Endometrial microvascular endothelial cells (primary cell): Measurements from ENCODE around the gene TTN. TPM values are rescaled to one million over a fixed set of nuclear protein-coding genes. Genes with fewer than 3 reads are reported as not detected.

Experiments
- in situ Hi-C: cut with HindIII; loops from 2 replicates; pipeline ENCODE4 v1.10.0; 2017; ENCODE audit warnings: low sequenced_read_pairs, low pct_unique_long_range_greater_than_20kb; ENCODE audit errors: inconsistent ontology term
- total RNA-seq: library from RNA; depleted of rRNA; stranded (reverse); fragments of >200 nt; gene quantifications from one replicate; pipeline ENCODE4 v1.2.3, GENCODE V29; 2015; ENCODE audit errors: inconsistent ontology term

Gene TTN
- total RNA-seq, 1 donor from 2014 or later, result 0.09 TPM

DNA sequence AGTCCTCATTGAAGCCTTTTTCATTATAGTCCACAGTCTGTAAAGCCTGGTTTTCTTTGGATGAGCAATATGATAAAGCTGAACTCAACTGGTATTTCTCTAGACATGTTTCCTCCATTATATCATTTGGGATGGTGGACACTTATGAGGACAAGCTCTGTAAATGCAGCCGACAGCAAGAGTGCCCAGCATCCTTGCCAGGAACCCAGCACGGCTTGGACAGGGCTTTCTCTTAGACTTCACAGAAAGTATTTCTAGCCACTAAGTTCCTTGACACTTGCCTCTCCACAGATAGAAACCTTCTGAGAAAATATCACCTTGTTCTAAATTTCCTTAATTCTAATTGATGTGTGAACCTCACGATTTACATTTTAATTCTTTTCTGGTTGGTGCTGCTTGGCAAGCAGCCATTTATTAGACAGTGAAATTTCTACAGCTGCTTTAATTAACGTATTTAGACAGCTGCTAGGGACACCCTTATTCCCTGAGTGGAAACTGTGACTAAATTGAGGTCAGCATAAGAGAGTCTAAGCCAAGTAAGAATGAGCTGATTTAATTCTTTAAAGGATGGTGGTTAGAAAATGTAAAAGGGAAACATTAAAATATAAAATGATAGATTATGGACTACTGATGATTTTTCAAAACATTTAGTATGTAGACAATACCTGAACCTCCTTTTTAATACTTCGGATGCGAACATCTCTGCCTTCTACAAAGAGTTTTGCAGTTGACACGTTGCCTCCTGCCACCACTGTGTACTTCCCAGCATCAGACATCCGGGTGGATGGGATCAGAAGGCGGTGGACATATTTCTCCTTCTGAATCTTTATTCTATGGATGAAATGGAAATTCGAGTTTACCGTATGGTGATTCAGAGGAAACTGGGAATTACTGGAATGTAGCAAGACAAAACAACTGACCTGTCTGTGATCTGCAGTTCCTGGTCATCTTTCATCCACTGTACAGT, 39.8 kb downstream of the TTN start:
- in situ Hi-C loops, result no loop called here

DNA sequence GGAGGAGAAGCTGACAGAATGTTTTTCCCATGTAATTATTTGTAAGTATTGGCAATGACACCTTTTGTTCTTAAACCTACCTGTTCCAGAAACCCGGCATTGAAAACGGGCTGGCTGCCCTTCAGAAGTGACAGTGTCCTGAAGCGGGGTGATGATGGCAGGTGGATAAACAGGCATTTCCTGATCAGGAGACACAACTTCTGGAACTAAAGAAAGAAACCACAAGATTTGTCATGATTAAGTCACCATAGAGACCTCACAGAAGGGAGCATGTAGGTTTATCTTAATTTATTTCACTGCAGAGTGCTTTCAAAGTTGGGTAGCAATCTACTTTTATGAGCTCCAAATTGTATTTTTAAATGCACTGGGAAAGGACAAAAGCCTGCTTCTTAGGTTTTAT, 43.1 kb downstream of the TTN start:
- in situ Hi-C loops, result no loop called here

DNA sequence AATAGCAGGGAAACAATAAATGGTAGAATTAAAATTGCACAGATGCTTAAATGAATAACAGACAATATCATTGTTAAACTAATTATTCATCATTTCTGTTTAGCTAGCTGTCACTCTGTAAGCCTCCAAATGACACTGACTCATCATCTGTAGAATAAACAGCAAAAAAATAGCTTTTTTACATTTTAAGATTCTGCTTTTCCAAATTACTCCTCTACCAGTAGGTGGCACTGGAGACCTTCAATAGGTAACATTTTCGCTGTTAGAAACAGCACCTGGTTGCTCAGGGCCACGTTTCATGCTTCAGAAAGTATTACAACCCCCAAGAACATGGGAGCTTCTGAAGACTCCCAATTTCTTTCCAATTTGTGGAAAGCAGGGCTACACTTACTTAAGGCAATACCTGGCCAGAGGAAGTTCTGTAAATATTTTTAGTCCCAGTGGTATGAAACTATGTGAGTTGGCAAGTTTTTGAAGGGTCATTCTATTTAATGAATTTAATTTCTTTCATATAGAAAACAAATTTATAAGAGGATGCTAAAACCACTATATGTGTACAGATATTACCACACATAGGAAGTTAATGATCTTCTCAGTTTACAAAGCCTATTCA, 45.4 kb downstream of the TTN start:
- in situ Hi-C loops, result no loop called here

DNA sequence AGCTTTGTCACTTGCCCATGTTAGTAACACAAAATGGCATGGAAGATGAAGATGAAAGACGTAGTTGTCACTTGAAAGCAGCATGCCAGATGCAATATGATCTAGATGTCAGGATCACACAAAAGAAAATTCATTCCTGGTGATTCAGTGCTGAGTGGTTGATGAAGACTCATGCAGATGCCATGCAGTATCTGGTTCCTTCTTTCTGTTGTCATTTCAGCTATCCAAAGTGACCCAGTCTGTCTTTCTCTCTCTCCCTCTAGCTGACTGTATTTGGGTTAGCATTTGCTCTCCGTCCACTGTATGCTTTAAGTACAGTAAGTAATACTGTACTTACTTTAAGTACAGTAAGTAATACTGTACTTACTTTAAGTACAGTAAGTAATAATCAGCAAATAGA, 50.4 kb downstream of the TTN start:
- in situ Hi-C loops, result no loop called here

DNA sequence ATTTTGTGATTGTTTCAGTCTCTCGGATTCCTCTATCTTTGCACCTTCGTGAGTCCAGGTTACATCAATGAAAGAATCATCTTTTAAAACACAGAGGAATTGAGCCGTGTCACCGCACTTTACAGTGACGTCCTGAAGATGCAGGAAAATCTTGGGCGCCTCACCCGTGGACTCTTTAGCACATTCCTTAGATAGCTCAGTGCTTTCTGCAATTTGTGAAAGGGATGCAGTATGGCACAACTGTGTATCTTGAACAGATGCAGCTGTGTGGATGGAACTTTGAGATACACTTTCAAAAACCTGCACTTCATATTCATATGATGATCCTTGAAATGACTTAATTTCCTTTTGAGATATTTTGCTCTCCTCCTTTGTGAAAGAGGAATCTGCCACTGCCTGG, 50.9 kb downstream of the TTN start:
- in situ Hi-C loops, result no loop called here

DNA sequence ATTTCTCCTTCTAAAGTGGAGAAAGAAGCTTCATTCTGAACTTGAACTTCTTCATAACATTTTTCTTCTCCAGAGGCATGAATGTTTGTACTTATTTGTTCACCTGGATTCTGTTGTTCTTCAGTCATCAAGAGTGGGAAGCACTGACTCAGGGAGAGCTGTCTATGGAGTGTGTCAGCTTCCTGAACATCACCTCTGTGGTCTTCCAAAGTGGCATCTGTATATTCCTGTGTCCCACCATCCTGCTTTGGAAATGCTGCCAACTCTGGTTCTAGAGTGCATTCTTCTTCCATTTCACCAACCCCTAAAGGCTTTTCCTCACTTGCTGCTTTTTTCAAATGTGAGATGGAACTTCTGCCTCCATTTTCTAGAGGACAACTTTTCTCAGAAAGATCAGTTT, 59.5 kb downstream of the TTN start:
- in situ Hi-C loops, result no loop called here

DNA sequence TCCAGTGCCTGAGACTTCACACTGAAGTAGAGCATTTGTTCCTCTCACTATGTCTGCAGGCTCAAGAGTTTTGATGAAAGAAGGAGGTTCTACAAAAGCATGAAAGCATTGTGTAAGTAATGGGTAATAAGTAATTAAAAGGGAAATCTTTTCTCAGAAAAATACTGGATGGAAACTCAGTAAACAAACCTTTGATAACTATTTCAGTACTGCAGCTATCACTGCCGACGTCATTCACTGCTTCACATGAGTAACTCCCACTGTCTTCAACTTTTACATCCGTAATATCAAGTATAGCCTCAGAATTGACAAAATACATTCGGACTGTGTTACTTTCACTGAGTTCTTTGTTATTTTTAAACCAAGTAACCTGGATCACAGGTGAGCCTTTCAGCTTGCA, 72.7 kb downstream of the TTN start:
- in situ Hi-C loops, result no loop called here

DNA sequence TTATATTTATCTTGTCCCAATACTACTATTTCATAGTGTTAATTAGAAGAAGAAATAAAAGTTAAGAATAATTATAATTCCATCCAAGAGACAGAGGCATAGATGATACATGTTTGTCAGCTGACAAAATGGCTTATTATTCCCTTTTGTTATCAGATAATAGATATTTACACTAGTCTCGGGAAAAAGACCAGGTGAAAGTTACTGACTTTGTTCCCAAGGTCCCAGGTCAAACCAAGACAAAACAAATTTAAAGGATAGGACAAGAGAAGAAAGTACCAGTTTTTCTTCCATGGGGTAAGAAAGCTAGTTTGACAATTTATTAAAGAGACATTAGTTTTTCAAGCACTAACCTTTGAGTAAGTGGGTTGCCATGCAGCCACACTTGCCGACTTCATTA, 73.2 kb downstream of the TTN start:
- in situ Hi-C loops, result no loop called here

DNA sequence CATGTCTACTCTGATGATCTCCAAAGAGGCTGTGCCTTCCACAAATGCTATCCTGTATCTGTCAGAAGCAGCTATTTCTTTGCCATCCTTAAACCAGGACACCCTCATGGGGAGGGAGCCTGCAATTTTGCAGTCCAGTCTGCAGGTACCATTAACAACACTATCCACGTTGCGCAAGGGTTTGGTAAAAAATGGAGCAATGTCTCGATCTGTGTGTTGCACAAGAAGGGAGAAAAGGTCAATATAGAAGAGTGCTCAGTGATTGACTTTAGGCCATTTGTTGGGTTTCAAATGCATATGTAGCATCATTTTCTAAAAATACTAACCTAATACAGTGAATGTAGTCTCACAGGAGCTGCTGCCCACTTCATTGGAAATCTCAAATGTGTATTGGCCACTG, 74.3 kb downstream of the TTN start:
- in situ Hi-C loops, result no loop called here

DNA sequence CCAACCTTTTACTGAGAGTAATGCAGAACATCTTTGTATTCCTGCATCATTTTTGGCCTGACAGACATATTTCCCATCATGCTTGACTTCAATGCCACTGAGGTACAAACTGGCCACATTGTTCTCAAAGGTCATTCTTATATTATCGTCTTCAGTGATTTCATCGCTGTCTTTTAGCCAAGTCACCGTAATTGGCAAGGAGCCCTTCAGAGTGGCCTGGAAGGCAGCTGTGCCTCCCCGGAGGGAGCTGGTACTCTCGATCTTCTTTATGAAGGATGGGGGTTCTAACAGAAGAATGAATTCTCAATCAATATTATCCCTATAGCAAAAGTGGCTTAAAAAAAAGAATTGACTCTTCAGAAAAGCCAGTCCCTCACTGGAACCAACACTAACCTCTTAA, 75.9 kb downstream of the TTN start:
- in situ Hi-C loops, result no loop called here

DNA sequence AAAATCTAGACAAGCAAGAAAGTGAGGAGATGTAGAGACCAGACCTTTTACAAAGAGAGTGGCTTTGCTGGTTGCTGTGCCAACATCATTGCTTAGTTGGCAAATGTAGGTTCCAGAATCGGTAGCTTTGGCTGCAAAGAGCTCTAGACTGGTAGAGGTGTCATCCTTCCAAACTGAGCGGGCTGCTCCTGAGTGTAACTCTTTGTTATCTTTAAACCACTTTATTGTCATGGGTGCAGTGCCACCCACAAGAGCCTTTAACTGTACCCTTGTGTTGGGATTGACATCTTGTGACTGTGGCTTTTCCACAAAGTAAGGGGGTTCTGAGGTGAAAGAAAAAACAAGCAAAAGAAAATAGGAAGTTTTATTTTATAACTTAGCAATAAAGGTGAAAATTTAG, 77.2 kb downstream of the TTN start:
- in situ Hi-C loops, result no loop called here

DNA sequence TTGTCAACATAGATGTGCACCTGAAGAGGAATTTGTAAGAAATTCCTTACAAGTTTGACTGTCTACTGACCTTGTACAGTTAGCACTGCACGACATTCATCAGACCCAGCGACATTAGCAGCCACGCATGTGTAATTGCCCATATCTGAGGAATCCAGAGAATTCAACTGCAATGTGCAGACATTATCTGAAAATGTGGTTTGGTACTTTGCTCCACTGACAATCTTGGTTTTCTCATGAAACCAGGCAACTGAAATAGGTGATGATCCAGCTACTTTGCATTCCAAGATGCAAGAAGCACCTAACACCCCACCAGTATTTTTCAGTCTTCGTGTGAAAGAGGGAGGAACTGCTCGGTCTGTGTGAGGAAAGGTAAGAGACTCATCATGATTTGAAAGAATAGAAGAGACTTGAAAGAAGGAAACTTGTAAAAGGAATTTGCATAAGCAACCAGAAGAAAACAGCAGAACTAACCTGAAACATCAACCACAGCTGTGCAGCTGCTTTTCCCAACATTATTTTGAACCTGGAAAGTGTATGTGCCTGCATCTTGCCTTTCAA, 83.4 kb downstream of the TTN start:
- in situ Hi-C loops, result no loop called here

DNA sequence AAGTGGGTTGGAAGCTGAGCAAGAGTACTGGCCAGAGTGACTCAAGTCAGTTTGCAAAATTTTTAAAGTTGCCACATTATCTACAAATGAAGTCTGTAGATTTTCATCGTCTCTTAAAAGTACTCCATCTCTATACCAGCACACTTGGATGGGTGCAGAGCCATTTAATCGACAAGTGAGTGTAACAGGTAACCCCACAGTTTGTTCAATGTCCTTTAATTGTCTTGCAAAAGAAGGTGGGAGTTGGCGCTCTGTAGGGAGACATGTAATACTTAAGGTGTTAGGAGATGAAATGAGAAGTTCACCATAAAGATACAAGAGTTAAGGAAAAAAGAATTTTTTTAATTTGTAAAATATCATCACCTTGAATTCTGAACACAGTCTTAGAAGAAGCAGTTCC, 84.9 kb downstream of the TTN start:
- in situ Hi-C loops, result no loop called here

DNA sequence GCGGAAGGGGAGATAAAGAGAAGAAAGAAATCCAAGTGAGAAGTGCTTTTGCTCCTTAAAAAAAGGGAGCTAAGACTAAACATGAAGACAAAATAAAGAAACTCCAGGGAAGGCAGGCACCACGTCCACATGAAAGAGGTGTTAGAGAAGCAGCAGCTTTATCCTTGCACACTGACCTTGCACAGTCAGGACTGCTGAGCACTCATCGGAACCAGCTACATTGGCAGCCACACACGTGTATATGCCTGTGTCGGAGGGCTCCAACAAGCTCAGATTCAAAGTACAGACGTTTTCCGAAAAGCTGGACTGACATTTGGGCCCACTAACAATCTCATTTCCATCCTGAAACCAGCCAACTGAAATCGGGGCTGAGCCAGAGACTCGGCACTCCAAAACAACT, 88.2 kb downstream of the TTN start:
- in situ Hi-C loops, result no loop called here

DNA sequence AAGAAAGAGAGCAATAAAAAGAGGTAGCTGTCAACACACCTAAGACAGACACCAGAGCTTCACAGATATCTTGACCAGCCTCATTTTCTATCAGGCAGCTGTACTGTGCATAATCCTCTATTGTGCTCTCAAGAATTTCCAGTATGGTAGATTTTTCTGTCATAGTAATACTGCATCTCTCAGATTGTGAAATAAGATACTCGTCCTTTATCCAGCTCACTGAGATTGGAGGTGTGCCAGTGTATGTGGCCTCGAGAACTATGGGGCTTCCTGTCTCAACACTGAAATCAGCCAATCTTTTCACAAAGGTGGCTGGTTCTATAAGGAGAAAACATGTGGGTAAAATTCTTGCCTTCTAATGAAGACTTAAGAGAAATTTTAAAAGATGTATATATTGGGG, 88.9 kb downstream of the TTN start:
- in situ Hi-C loops, result no loop called here

DNA sequence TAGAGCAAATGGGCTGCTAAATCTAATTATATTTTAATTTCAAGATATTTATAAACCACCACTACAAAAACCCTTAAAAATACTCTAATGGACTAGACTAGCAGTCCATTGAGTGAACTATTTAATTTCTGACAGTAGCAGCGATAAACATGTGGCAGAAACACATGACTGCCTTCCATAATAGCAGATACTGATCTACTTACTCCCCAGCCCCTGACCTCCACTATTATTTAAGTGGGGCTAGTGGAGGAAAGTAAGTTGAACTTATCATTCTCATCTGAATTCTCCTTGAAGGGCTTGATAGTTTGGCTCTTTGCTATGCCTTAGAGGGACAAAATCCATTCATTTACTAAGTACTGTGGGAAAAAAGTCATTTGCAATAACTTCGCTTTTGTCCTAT, 90.8 kb downstream of the TTN start:
- in situ Hi-C loops, result no loop called here

DNA sequence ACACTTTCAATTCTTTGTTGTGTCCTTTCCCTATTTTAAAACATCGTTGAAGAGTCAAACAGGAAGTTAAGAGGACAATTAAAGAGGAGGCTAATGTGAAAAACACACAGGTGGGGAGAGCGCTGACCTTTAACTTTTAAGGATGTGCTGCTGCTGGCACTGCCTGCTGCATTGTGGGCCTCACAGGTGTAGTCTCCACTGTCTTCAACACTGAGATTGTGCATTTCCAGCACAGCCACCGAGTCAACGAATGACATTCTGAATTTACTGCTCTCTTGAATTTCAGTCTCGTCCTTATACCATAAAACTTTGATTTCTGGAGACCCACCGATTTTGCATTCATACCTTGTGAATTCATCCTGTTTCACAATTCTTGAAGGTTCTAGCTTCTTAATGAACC, 91.9 kb downstream of the TTN start:
- in situ Hi-C loops, result no loop called here

DNA sequence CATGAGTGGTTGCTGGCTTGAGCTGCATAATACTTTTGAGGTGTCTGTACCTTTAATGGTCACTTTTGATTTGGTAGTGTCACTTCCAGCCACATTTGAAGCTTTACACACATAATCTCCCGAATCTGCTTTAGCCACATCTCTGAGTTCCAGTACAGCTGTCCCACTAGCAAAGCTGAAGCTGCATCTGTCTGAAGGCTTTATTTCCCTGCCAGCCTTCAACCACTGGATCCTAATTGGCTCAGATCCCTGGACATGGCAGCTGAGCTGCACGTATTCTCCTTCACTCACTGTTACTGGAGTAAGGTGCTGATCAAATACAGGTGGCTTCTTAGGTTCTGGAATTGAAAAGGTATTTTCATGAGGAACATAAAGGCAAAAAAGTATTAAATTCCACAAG, 99.7 kb downstream of the TTN start:
- in situ Hi-C loops, result no loop called here

DNA sequence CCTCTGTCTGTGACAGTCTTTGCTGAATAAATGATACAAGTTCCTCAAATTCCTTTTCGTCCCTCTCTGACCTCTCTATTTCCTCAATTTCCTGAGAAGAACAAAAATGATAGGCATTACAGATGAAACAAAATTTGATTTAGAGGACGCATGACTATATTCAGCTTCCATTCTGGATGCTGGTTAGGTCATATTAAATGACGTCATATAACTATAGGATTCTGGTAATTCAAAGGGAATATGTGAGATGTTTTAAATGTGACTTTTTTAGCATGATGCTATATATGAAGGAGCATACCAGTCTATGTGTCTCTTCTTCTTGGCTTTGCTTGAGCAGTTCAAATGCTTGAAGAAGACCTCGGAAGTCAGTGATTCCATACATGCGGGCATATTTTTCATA, 102.3 kb downstream of the TTN start:
- in situ Hi-C loops, result no loop called here

DNA sequence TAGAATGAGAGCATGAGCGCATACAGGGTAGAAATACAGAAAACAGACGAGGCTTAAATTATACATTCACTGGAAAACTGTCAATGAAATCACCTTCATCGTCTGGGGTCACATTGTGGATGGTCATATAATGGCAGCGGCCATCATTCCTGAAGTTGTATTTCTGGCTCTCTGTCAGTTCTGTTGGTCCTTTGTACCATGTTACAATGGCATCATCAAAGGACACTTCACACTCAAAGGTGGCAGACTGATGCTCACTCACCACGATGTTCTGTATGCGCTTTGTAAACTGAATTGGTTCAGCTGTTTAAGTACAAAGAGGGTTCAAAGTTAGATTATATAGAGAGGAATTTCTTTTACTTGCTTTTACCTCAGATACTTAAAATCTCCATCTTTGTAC, 104.9 kb downstream of the TTN start:
- in situ Hi-C loops, result no loop called here
